ENCODE results near the gene HLA-F. TPM values are rescaled to one million over a fixed set of nuclear protein-coding genes. Genes with fewer than 3 reads are reported as not detected.

The HLA-F gene
- total RNA-seq, 2 donors from 2014 or later: 58.8 to 201 TPM

GRCh38 chr6:29728875-29729270 is 5.6 kb downstream of the HLA-F start:
- no peak for TF ChIP-seq CTCF (IDR thresholded peaks at IDR 0.05)
- Histone ChIP-seq H3K27me3 (no peaks in the 10 kb centered on the region), H3K36me3 (peaks cover 9% of the 10 kb centered on the region), H3K4me1 (no peaks in the 10 kb centered on the region), H3K9ac (ENCODE audit: low read depth in 2 of 2, low read length in 2 of 2) (no peak overlapping the region), H3K4me3 (no peak overlapping the region), H3K27ac (no peak overlapping the region), H3K9me3 (no peaks in the 10 kb centered on the region)
- intact Hi-C loops (cut with DNase I): no loop called here
- no peak for DNase-seq

- Histone ChIP-seq H3K9me3 (no peaks in the 10 kb centered on the region), H3K36me3 (peaks cover 9% of the 10 kb centered on the region), H3K9ac (ENCODE audit: low read depth in 2 of 2, low read length in 2 of 2) (no peak overlapping the region), H3K4me1 (no peaks in the 10 kb centered on the region), H3K27me3 (no peaks in the 10 kb centered on the region), H3K27ac (no peak overlapping the region), H3K4me3 (no peak overlapping the region)
- TF ChIP-seq CTCF (IDR thresholded peaks at IDR 0.05): no peak
- intact Hi-C loops (cut with DNase I): no loop called here
- DNase-seq: no peak
Measured at GRCh38 chr6:29729774-29730328, 6.6 kb downstream of the HLA-F start.

GRCh38 chr6:29730575-29731126 is 7.4 kb downstream of the HLA-F start:
- no peak for DNase-seq
- no peaks in the 10 kb centered on the region for H3K27me3 ChIP-seq
- TF ChIP-seq CTCF (IDR thresholded peaks at IDR 0.05): no peak
- H3K4me1 ChIP-seq: no peaks in the 10 kb centered on the region
- H3K27ac ChIP-seq: no peak overlapping the region
- H3K9me3 ChIP-seq: no peaks in the 10 kb centered on the region
- peaks cover 9% of the 10 kb centered on the region for H3K36me3 ChIP-seq
- no peak overlapping the region for H3K4me3 ChIP-seq
- intact Hi-C loops (cut with DNase I): no loop called here
- H3K9ac ChIP-seq (ENCODE audit: low read depth in 2 of 2, low read length in 2 of 2): no peak overlapping the region

- Histone ChIP-seq H3K9ac (ENCODE audit: low read depth in 2 of 2, low read length in 2 of 2) (no peak overlapping the region), H3K9me3 (no peaks in the 10 kb centered on the region), H3K36me3 (peaks cover 9% of the 10 kb centered on the region), H3K27me3 (no peaks in the 10 kb centered on the region), H3K27ac (no peak overlapping the region), H3K4me3 (no peak overlapping the region), H3K4me1 (no peaks in the 10 kb centered on the region)
- intact Hi-C loops (cut with DNase I): no loop called here
- TF ChIP-seq CTCF (IDR thresholded peaks at IDR 0.05): no peak
- no peak for DNase-seq
Measured at GRCh38 chr6:29731281-29731680, 8.0 kb downstream of the HLA-F start.

GRCh38 chr6:29733057-29733456 is 9.8 kb downstream of the HLA-F start:
- Histone ChIP-seq H3K36me3 (no peaks in the 10 kb centered on the region), H3K27ac (no peak overlapping the region), H3K4me1 (no peaks in the 10 kb centered on the region), H3K9me3 (no peaks in the 10 kb centered on the region), H3K27me3 (no peaks in the 10 kb centered on the region), H3K4me3 (no peak overlapping the region), H3K9ac (ENCODE audit: low read depth in 2 of 2, low read length in 2 of 2) (no peak overlapping the region)
- TF ChIP-seq CTCF (IDR thresholded peaks at IDR 0.05): no peak
- intact Hi-C loops (cut with DNase I): no loop called here
- no peak for DNase-seq

Measured in colonic mucosa (tissue), 4 donors.